HG03520 (cell line): ENCODE data around the gene TOX3.

Experiments
- ATAC-seq: cut with Tn5 transposase; IDR thresholded peaks from one replicate; pipeline ENCODE4 v1.9.1; 2021; ENCODE audit warnings: mild to moderate bottlenecking, moderate library complexity; ENCODE audit not compliant: unreplicated experiment

Gene TOX3

DNA sequence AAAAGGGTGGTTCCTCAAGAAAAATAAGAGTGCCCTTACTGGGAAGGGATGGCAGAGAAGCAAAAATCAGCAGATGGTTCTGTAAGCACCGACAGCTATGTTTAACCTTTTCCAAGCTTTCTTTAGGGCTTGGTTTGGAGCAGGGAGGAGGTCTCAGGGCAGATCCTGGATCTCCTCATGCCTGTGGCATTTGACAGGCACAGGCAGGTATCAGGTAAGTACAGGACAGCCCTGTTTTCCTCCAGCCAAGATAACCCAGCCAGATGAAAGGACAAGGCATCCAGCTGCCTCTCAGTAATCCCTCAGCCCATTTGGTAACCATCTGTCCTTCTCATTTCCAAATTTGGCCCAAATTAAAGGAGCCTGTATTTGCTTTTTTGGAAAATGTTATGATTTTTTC is 141.5 kb downstream of the TOX3 start:
- ATAC-seq = no peak

DNA sequence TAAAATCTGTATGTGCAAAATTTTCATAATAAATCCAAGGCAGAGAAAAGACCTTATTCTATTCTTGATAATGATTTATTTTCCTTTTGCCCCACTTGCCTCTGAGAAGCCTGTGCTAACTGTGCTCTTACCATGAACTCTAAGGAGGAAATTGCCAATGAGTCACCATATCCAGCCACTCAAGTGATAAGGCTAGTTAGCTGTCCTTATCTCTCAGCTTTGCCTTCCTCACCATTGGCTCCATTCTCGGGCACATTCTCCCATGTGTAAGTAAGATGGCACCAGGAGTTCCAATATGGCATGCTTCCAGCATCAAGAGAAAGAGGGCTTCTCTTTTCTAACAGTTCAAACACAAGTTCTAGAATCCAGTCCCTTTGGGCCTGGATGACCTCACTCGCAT is 142.4 kb downstream of the TOX3 start:
- ATAC-seq = no peak

DNA sequence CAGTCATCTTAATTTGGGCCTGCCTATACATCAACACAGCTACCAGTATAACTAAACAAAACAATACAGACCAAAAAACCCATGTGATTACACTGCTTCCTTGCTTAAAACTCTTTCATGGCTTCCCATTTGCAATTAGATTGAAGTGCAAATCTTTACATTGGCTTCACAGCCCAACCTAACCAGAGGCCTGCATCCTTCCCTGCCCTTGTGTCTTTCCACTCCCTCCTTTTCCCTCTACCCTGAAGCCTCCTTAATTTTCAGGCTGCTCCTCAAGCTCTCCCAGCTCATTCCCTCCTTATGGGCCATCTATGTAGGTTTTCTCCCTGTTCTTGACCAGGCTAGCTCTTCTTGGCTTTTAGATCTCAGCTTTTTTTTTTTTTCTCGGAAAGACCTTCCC is 147.8 kb downstream of the TOX3 start:
- no peak for ATAC-seq

DNA sequence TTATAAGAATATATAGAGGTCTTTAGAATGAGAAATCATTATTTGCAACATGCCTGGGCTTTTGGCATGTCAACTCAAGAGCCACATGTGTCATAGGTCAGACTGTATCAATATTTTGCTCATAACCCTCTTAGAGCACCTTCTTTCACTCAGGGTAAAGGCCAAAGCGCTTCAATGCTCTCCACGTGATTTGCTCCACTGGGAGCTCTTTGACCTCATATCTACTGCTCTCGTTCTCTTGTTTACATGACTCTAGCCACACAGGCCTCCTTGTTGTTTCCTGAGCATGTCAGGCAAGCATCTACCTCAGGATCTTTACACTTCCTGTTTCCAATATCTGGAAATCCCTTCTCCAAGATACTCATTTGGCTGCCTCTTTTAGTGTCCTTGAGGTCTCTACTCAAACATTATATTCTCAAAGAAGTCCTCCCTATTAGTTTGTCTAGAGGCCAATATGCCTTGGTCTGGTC is 148.4 kb downstream of the TOX3 start:
- ATAC-seq = no peak

DNA sequence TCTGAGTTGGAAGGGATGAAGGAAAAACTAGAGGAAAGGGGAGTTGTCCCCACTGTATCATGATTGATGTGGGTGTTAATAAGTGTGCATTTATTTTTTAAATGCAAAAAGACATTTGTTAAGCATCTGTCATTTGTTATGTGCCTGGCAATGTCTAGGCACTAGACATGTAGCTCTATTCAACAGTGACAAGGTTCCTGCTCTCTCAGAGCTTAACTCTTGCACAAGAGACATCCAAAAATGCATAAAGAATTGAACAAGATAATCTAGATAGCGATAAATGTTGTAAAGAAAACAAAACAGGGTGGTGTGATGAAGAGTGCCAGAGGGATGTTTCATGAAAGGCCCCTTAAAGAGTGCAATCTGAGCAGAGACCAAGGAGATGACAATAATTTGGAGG is 148.9 kb downstream of the TOX3 start:
- ATAC-seq = no peak

DNA sequence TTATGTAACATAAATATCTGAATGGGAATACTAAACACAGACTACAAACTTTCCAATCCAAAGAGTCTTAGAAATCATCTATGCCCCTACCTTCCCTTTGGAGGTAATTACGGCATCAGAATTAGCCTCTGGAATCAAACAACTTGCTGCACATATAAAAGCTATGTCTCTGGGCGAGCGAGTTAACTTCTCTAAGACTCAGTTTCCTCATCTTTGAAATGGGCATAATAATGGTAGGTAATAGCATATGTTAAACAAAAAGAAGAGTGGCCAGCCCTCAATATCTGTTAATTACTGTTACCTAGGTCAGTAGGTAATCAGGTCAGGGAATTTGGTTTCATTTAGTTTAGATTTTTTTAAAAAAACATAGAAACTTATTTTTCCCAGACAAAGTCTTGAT is 153.5 kb downstream of the TOX3 start:
- no peak for ATAC-seq

DNA sequence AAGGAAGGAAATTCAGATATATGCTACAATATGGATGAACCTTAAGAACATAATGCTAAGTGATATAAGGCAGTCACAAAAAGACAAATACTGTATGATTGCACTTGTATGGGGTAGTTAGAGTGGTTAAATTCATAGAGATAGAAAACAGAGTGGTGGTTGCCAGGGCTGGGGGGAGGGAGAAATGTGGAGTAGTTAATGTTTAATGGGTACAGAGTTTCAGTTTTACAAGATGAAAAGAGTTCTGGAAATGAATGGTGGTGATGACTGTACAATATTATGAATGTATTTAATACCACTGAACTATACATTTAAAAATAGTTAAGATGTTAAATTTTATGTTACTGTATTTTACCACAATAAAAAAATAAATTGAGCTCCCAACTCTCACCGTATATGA is 157.9 kb downstream of the TOX3 start:
- ATAC-seq = no peak
